Uterus (tissue), 2 donors: ENCODE results near the gene ADH1B.

Source experiments
- POLR2A ChIP-seq, 2 donors: fragments of 450-650 bp; IDR thresholded peaks; one replicate each; pipeline ENCODE4 v1.6.1; 2016; ENCODE audit warnings: antibody characterized with exemption in 2 of 2, mild to moderate bottlenecking in 1 of 2, moderate library complexity in 1 of 2
- TF ChIP-seq, protein P1 (sequence below), 4 experiments: fragments of 200-600 bp in 2 of 4; fragments of 450-650 bp in 2 of 4; sonication (generic) in 2 of 4; IDR thresholded peaks; one replicate each; pipeline ENCODE4 v1.5.1; 2016 to 2019; ENCODE audit warnings: antibody characterized with exemption in 4 of 4, mild to moderate bottlenecking in 2 of 4, moderate library complexity in 1 of 4

DNA sequence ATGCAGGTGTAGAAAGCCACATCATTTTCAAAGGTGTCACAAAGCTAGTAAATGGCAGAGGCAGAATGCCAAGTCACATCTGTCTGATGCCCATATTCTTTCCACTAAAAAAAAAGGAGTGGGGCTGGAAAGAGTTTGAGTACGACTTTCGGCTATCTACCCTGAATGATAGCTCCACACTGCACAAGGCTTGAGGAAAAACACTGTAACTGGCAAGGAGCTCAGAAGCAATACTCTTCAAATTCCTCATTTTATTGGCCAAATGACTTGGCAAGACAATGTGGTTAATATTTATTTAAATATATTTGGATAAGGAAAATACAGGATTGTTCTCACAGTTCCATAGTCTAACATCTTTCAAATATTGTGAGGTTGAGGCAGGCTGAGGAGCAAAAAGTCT, 36.7 kb upstream of the ADH1B start:
- TF ChIP-seq, protein P1, sequence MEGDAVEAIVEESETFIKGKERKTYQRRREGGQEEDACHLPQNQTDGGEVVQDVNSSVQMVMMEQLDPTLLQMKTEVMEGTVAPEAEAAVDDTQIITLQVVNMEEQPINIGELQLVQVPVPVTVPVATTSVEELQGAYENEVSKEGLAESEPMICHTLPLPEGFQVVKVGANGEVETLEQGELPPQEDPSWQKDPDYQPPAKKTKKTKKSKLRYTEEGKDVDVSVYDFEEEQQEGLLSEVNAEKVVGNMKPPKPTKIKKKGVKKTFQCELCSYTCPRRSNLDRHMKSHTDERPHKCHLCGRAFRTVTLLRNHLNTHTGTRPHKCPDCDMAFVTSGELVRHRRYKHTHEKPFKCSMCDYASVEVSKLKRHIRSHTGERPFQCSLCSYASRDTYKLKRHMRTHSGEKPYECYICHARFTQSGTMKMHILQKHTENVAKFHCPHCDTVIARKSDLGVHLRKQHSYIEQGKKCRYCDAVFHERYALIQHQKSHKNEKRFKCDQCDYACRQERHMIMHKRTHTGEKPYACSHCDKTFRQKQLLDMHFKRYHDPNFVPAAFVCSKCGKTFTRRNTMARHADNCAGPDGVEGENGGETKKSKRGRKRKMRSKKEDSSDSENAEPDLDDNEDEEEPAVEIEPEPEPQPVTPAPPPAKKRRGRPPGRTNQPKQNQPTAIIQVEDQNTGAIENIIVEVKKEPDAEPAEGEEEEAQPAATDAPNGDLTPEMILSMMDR (IDR thresholded peaks at IDR 0.05): no peak
- TF ChIP-seq POLR2A (IDR thresholded peaks at IDR 0.05): no peak
